ENCODE results near the gene FOXL2. TPM values are rescaled to one million over a fixed set of nuclear protein-coding genes. Genes with fewer than 3 reads are reported as not detected.

FOXL2 gene
- polyA plus RNA-seq (ENCODE audit: insufficient read length in 3 of 3), result not detected

- DNase-seq (ENCODE audit: low read depth in 3 of 3, low spot score in 2 of 3), result no peak
Measured at GRCh38 chr3:138946663-138947494, at the start of gene FOXL2, which contains the start of gene FOXL2NB. FOXL2 (minus strand) TSS chr3:138947137; CDS start chr3:138946722, 415 bp downstream. FOXL2NB (plus strand) TSS chr3:138947217; CDS start chr3:138947365, 148 bp downstream.

GRCh38 chr3:138995706-138996105 lies 48.8 kb upstream of the FOXL2 start:
- no peak for DNase-seq (ENCODE audit: low read depth in 3 of 3, low spot score in 2 of 3)

- no peak for DNase-seq (ENCODE audit: low read depth in 3 of 3, low spot score in 2 of 3)
Measured at GRCh38 chr3:138987181-138987580, 40.2 kb upstream of the FOXL2 start.

GRCh38 chr3:138985932-138986331 lies 39.0 kb upstream of the FOXL2 start:
- DNase-seq (ENCODE audit: low read depth in 3 of 3, low spot score in 2 of 3), result no peak

GRCh38 chr3:138984816-138985215 lies 37.9 kb upstream of the FOXL2 start:
- no peak for DNase-seq (ENCODE audit: low read depth in 3 of 3, low spot score in 2 of 3)

- DNase-seq (ENCODE audit: low read depth in 3 of 3, low spot score in 2 of 3), result no peak
Measured at GRCh38 chr3:138976047-138976446, 29.1 kb upstream of the FOXL2 start.

- no peak for DNase-seq (ENCODE audit: low read depth in 3 of 3, low spot score in 2 of 3)
Measured at GRCh38 chr3:138975351-138975750, 28.4 kb upstream of the FOXL2 start.

GRCh38 chr3:138974462-138974861 lies 27.5 kb upstream of the FOXL2 start:
- no peak for DNase-seq (ENCODE audit: low read depth in 3 of 3, low spot score in 2 of 3)

GRCh38 chr3:138972941-138973340 lies 26.0 kb upstream of the FOXL2 start:
- DNase-seq (ENCODE audit: low read depth in 3 of 3, low spot score in 2 of 3), result no peak

GRCh38 chr3:138971766-138972320 lies 24.9 kb upstream of the FOXL2 start:
- DNase-seq (ENCODE audit: low read depth in 3 of 3, low spot score in 2 of 3), result no peak

GRCh38 chr3:138964923-138965322 lies 18.0 kb upstream of the FOXL2 start:
- no peak for DNase-seq (ENCODE audit: low read depth in 3 of 3, low spot score in 2 of 3)

- DNase-seq (ENCODE audit: low read depth in 3 of 3, low spot score in 2 of 3), result no peak
Measured at GRCh38 chr3:138964264-138964663, 17.3 kb upstream of the FOXL2 start.

GRCh38 chr3:138962854-138963560 lies 16.1 kb upstream of the FOXL2 start:
- DNase-seq (ENCODE audit: low read depth in 3 of 3, low spot score in 2 of 3), result no peak

- no peak for DNase-seq (ENCODE audit: low read depth in 3 of 3, low spot score in 2 of 3)
Measured at GRCh38 chr3:138960417-138960852, 13.5 kb upstream of the FOXL2 start.

- no peak for DNase-seq (ENCODE audit: low read depth in 3 of 3, low spot score in 2 of 3)
Measured at GRCh38 chr3:138950701-138951100, 3.8 kb upstream of the FOXL2 start.

- DNase-seq (ENCODE audit: low read depth in 3 of 3, low spot score in 2 of 3), result no peak
Measured at GRCh38 chr3:138950006-138950644, 3.2 kb upstream of the FOXL2 start.

- no peak for DNase-seq (ENCODE audit: low read depth in 3 of 3, low spot score in 2 of 3)
Measured at GRCh38 chr3:138949445-138950005, 2.6 kb upstream of the FOXL2 start.

- DNase-seq (ENCODE audit: low read depth in 3 of 3, low spot score in 2 of 3), result no peak
Measured at GRCh38 chr3:138949002-138949418, 2.1 kb upstream of the FOXL2 start.

- DNase-seq (ENCODE audit: low read depth in 3 of 3, low spot score in 2 of 3), result no peak
Measured at GRCh38 chr3:138948371-138949001, 1.5 kb upstream of the FOXL2 start.

GRCh38 chr3:138947495-138948121 lies 671 bp upstream of the FOXL2 start:
- DNase-seq (ENCODE audit: low read depth in 3 of 3, low spot score in 2 of 3), result no peak

Measured in right renal cortex interstitium (tissue), 3 donors.